ENCODE data around the gene SRCAP.

The SRCAP gene

GRCh38 chr16:30698816-30699614, at the start of gene SRCAP:
TSS of gene SRCAP (plus strand) at chr16:30699171. CDS start at chr16:30700825, 1,654 bp downstream.
- DNase-seq, result peak; percentile 76

GRCh38 chr16:30649725-30650368, 49.1 kb upstream of the SRCAP start:
- peak; percentile 8 for DNase-seq

- peak; percentile 98 for DNase-seq
These were observed 48.4 kb upstream of the SRCAP start, which contains the start of gene PRR14 for GRCh38 chr16:30650369-30651123. TSS of gene PRR14 (plus strand) at chr16:30650960. CDS start at chr16:30651646, 686 bp downstream.

GRCh38 chr16:30651124-30652004, 47.6 kb upstream of the SRCAP start:
- peak; percentile 19 for DNase-seq

- no peak for DNase-seq
These were observed 47.0 kb upstream of the SRCAP start for GRCh38 chr16:30652005-30652296.

GRCh38 chr16:30652718-30653117, 46.3 kb upstream of the SRCAP start:
- no peak for DNase-seq

GRCh38 chr16:30654856-30655255, 44.1 kb upstream of the SRCAP start:
- DNase-seq, result no peak

- no peak for DNase-seq
These were observed 43.1 kb upstream of the SRCAP start for GRCh38 chr16:30655815-30656347.

- DNase-seq, result no peak
These were observed 42.6 kb upstream of the SRCAP start for GRCh38 chr16:30656388-30656787.

GRCh38 chr16:30656974-30657865, 41.8 kb upstream of the SRCAP start:
- DNase-seq, result no peak

GRCh38 chr16:30657866-30658730, 40.9 kb upstream of the SRCAP start, which contains the start of gene FBRS:
TSS of gene FBRS (plus strand) at chr16:30658431. CDS start at chr16:30659519, 1,088 bp downstream.
- peak; percentile 99 for DNase-seq

GRCh38 chr16:30658731-30659506, 40.1 kb upstream of the SRCAP start:
- DNase-seq, result peak; percentile 97

- DNase-seq, result no peak
These were observed 39.2 kb upstream of the SRCAP start for GRCh38 chr16:30659507-30660423.

- DNase-seq, result no peak
These were observed 38.3 kb upstream of the SRCAP start for GRCh38 chr16:30660424-30661261.

- DNase-seq, result no peak
These were observed 36.5 kb upstream of the SRCAP start for GRCh38 chr16:30662449-30662848.

- DNase-seq, result no peak
These were observed 35.9 kb upstream of the SRCAP start for GRCh38 chr16:30663038-30663437.

GRCh38 chr16:30663820-30664219, 35.2 kb upstream of the SRCAP start:
- DNase-seq, result no peak
